Neural cell (in vitro differentiated cells): ENCODE data around the gene GSDME. TPM values are rescaled to one million over a fixed set of nuclear protein-coding genes. Genes with fewer than 3 reads are reported as not detected.

ENCODE experiments used
- H2AFZ ChIP-seq: fragments of 200-600, 300-800 bp; sonication (generic), shearing (Covaris generic); 2 replicates; pipeline ENCODE4 v1.6.0; 2014; ENCODE audit warnings: low read depth, mild to moderate bottlenecking, antibody characterized with exemption, low read length, moderate library complexity
- H3F3A ChIP-seq: fragments of 200-600 bp; shearing (Covaris generic); 2 replicates; pipeline ENCODE4 v1.6.1; 2016; ENCODE audit warnings: mild to moderate bottlenecking, moderate library complexity, mixed read lengths, antibody characterized with exemption, low read length; ENCODE audit not compliant: insufficient read depth, poor library complexity, severe bottlenecking
- H3K27ac ChIP-seq: fragments of 200-600, 300-800 bp; sonication (generic), shearing (Covaris generic); 2 replicates; pipeline ENCODE4 v1.5.1; 2014; ENCODE audit warnings: mild to moderate bottlenecking, low read length, moderate library complexity
- H3K27me3 ChIP-seq: fragments of 300-800, 200-600 bp; sonication (generic), shearing (Covaris generic); 2 replicates; pipeline ENCODE4 v1.6.0; 2014; ENCODE audit warnings: mild to moderate bottlenecking, low read depth, low read length, moderate library complexity; ENCODE audit not compliant: insufficient read depth
- H3K36me3 ChIP-seq: fragments of 300-800, 200-600 bp; sonication (generic), shearing (Covaris generic); 2 replicates; pipeline ENCODE4 v1.5.1; 2014; ENCODE audit warnings: mild to moderate bottlenecking, antibody characterized with exemption, low read length, moderate library complexity; ENCODE audit not compliant: insufficient read depth
- H3K4me2 ChIP-seq: fragments of 300-800, 200-600 bp; sonication (generic), shearing (Covaris generic); 2 replicates; pipeline ENCODE4 v1.6.0; 2014; ENCODE audit warnings: mild to moderate bottlenecking, low read length
- H3K4me3 ChIP-seq: fragments of 300-800, 200-600 bp; sonication (generic), shearing (Covaris generic); 2 replicates; pipeline ENCODE4 v1.5.1; 2014; ENCODE audit warnings: mild to moderate bottlenecking, low read length, moderate library complexity
- H3K79me2 ChIP-seq: fragments of 200-600 bp; shearing (Covaris generic); replicated peaks from 2 replicates; pipeline ENCODE4 v1.6.0; 2014; ENCODE audit warnings: mild to moderate bottlenecking, low read length, moderate library complexity; ENCODE audit not compliant: insufficient read depth
- H3K9ac ChIP-seq: fragments of 300-800, 200-600 bp; sonication (generic), shearing (Covaris generic); 2 replicates; pipeline ENCODE4 v1.6.1; 2016; ENCODE audit warnings: mild to moderate bottlenecking, low read length, mixed read lengths
- H3K9me2 ChIP-seq: fragments of 200-600 bp; shearing (Covaris generic); 2 replicates; pipeline ENCODE4 v1.6.1; 2016; ENCODE audit warnings: mild to moderate bottlenecking, low read length, mixed read lengths; ENCODE audit not compliant: insufficient read depth
- H3K9me3 ChIP-seq: fragments of 200-600, 300-800 bp; sonication (generic), shearing (Covaris generic); 2 replicates; pipeline ENCODE4 v1.6.1; 2016; ENCODE audit warnings: mild to moderate bottlenecking, mixed run types, low read length, moderate library complexity, mixed read lengths
- H4K20me1 ChIP-seq: fragments of 200-600 bp; shearing (Covaris generic); 2 replicates; pipeline ENCODE4 v1.6.1; 2016; ENCODE audit warnings: mild to moderate bottlenecking, mixed run types; ENCODE audit not compliant: insufficient read depth
- CTCF ChIP-seq: fragments of 450-650 bp; IDR thresholded peaks from 2 replicates; pipeline ENCODE4 v1.5.1; 2014; ENCODE audit warnings: antibody characterized with exemption, mild to moderate bottlenecking, moderate library complexity; ENCODE audit not compliant: poor library complexity, severe bottlenecking
- EP300 ChIP-seq: fragments of 450-650 bp; conservative IDR thresholded peaks from 2 replicates; pipeline ENCODE4 v1.6.1; 2014; ENCODE audit warnings: antibody characterized with exemption, mild to moderate bottlenecking, moderate library complexity; ENCODE audit not compliant: poor library complexity, severe bottlenecking
- EZH2 ChIP-seq: fragments of 200-600, 300-800 bp; shearing (Covaris generic), sonication (generic); IDR thresholded peaks from 2 replicates; pipeline ENCODE4 v1.6.1; 2014; ENCODE audit warnings: antibody characterized with exemption, low read length, borderline replicate concordance, mild to moderate bottlenecking; ENCODE audit not compliant: insufficient read depth, poor library complexity, severe bottlenecking
- MXI1 ChIP-seq: fragments of 450-650 bp; conservative IDR thresholded peaks from 2 replicates; pipeline ENCODE4 v1.6.1; 2014; ENCODE audit warnings: antibody characterized with exemption, mild to moderate bottlenecking; ENCODE audit not compliant: poor library complexity, severe bottlenecking
- POLR2AphosphoS5 ChIP-seq: IDR thresholded peaks from 2 replicates; pipeline ENCODE4 v1.6.1; 2012
- RAD21 ChIP-seq: fragments of 450-650 bp; conservative IDR thresholded peaks from 2 replicates; pipeline ENCODE4 v1.6.1; 2014; ENCODE audit warnings: antibody characterized with exemption, mild to moderate bottlenecking, moderate library complexity
- REST ChIP-seq: IDR thresholded peaks from 2 replicates; pipeline ENCODE4 v1.6.1; 2012; ENCODE audit warnings: borderline replicate concordance
- SMC3 ChIP-seq: fragments of 450-650 bp; conservative IDR thresholded peaks from 2 replicates; pipeline ENCODE4 v1.6.1; 2014; ENCODE audit warnings: antibody characterized with exemption, mild to moderate bottlenecking, moderate library complexity; ENCODE audit not compliant: poor library complexity
- TAF1 ChIP-seq: IDR thresholded peaks from 2 replicates; pipeline ENCODE4 v1.6.1; 2012; ENCODE audit warnings: low read depth
- polyA minus RNA-seq: library from RNA; depleted of rRNA, polyadenylated mRNA; stranded (reverse); fragments of >200 nt; gene quantifications from 2 replicates; pipeline ENCODE4 v1.2.3, GENCODE V29; 2014
- polyA plus RNA-seq: library from polyadenylated mRNA; depleted of rRNA; stranded (reverse); fragments of >200 nt; gene quantifications from 2 replicates; pipeline ENCODE4 v1.2.3, GENCODE V29; 2014

Gene GSDME
- 42.9 and 47.4 TPM in 2 replicates for polyA plus RNA-seq
- 38.2 and 39.0 TPM in 2 replicates for polyA minus RNA-seq

- H3K4me3 ChIP-seq, result peak within 1 kb of the TSS; percentile 79
Measured at GRCh38 chr7:24757353-24758275, at the start of gene GSDME. Gene GSDME, minus strand, starts transcription at chr7:24757464. Its CDS starts 7,690 bp downstream, at chr7:24749774.

More at GRCh38 chr7:24757353-24758275, at the start of gene GSDME:
- H3K36me3 ChIP-seq, result no peaks in the 10 kb centered on the region
- H3K9me2 ChIP-seq, result no peaks in the 10 kb centered on the region
- H3K4me2 ChIP-seq, result peak within 1 kb of the TSS; percentile 45
- no peaks in the 10 kb centered on the region for H3K79me2 ChIP-seq
- H2AFZ ChIP-seq, result peak within 1 kb of the TSS; percentile 86
- no peaks in the 10 kb centered on the region for H3F3A ChIP-seq
- H3K9me3 ChIP-seq, result no peaks in the 10 kb centered on the region
- H3K27me3 ChIP-seq, result no peaks in the 10 kb centered on the region
- no peaks in the 10 kb centered on the region for H4K20me1 ChIP-seq
- H3K9ac ChIP-seq, result peak within 1 kb of the TSS; percentile 85
- H3K27ac ChIP-seq, result peak within 1 kb of the TSS; percentile 71
- TF ChIP-seq MXI1, result peak; percentile 9
- peak; percentile 5 for TF ChIP-seq POLR2AphosphoS5
- no peak for TF ChIP-seq EZH2
- peak; percentile 37 for TF ChIP-seq CTCF
- peak; percentile 20 for TF ChIP-seq SMC3
- no peak for TF ChIP-seq RAD21
- TF ChIP-seq TAF1, result peak; percentile 48
- TF ChIP-seq REST, result no peak
- no peak for TF ChIP-seq EP300
